Activated T-cell treated with anti-CD3 and anti-CD28 coated beads, Interleukin-2, amount 50 U/mL, for 4 hours (primary cell): ENCODE data around the gene GPR45. TPM values are rescaled to one million over a fixed set of nuclear protein-coding genes. Genes with fewer than 3 reads are reported as not detected.

Experiments
- ATAC-seq, 2 donors: fragments of 200-7000 bp; cut with Tn5 transposase; one replicate each; pipeline ENCODE4 v1.10.0; 2021
- DNase-seq: peaks from one replicate; pipeline ENCODE4 v3.0.0-alpha.2; 2020
- H3K27me3 Mint-ChIP-seq: one replicate; pipeline ENCODE4 v1.8.0; 2021; ENCODE audit warnings: low read depth, mixed read lengths
- H3K36me3 Mint-ChIP-seq: one replicate; pipeline ENCODE4 v1.8.0; 2022; ENCODE audit warnings: mixed read lengths; ENCODE audit not compliant: insufficient read depth
- H3K4me1 Mint-ChIP-seq: one replicate; pipeline ENCODE4 v1.8.0; 2021; ENCODE audit warnings: low read depth, mixed read lengths
- H3K4me3 Mint-ChIP-seq: one replicate; pipeline ENCODE4 v1.8.0; 2021; ENCODE audit warnings: mild to moderate bottlenecking, moderate library complexity, mixed read lengths
- H3K9me3 Mint-ChIP-seq: one replicate; pipeline ENCODE4 v1.8.0; 2021; ENCODE audit warnings: mixed read lengths
- total RNA-seq, 3 donors: library from RNA; stranded (reverse); gene quantifications; one replicate each; pipeline ENCODE4 v1.2.1, GENCODE V29; 2021

The GPR45 gene
- total RNA-seq, 3 donors from 2014 or later = not detected

- H3K27me3 Mint-ChIP-seq = no peaks in the 10 kb centered on the region
- DNase-seq = no peak
- H3K36me3 Mint-ChIP-seq = peaks cover 50% of the 10 kb centered on the region
- no peaks in the 10 kb centered on the region for H3K9me3 Mint-ChIP-seq
- H3K4me3 Mint-ChIP-seq = no peak overlapping the region
- H3K4me1 Mint-ChIP-seq = no peaks in the 10 kb centered on the region
- no peak for ATAC-seq
Observed at GRCh38 chr2:105271393-105272045, 30.0 kb downstream of the GPR45 start.

GRCh38 chr2:105272176-105272575 lies 30.6 kb downstream of the GPR45 start:
- Mint-ChIP-seq H3K36me3 (peaks cover 50% of the 10 kb centered on the region), H3K4me1 (no peaks in the 10 kb centered on the region), H3K27me3 (no peaks in the 10 kb centered on the region), H3K4me3 (no peak overlapping the region), H3K9me3 (no peaks in the 10 kb centered on the region)
- no peak for DNase-seq
- no peak for ATAC-seq

- Mint-ChIP-seq H3K9me3 (no peaks in the 10 kb centered on the region), H3K36me3 (peaks cover 47% of the 10 kb centered on the region), H3K27me3 (no peaks in the 10 kb centered on the region), H3K4me1 (no peaks in the 10 kb centered on the region), H3K4me3 (no peak overlapping the region)
- DNase-seq = no peak
- ATAC-seq = no peak
Observed at GRCh38 chr2:105274046-105274445, 32.5 kb downstream of the GPR45 start.

GRCh38 chr2:105278654-105279053 lies 37.1 kb downstream of the GPR45 start:
- H3K4me3 Mint-ChIP-seq = no peak overlapping the region
- H3K9me3 Mint-ChIP-seq = no peaks in the 10 kb centered on the region
- DNase-seq (no peak), ATAC-seq (no peak)
- H3K36me3 Mint-ChIP-seq = peaks cover 51% of the 10 kb centered on the region
- no peaks in the 10 kb centered on the region for H3K4me1 Mint-ChIP-seq
- H3K27me3 Mint-ChIP-seq = no peaks in the 10 kb centered on the region

- Mint-ChIP-seq H3K9me3 (no peaks in the 10 kb centered on the region), H3K4me3 (no peak overlapping the region), H3K27me3 (no peaks in the 10 kb centered on the region), H3K4me1 (no peaks in the 10 kb centered on the region), H3K36me3 (peaks cover 49% of the 10 kb centered on the region)
- DNase-seq = no peak
- no peak for ATAC-seq
Observed at GRCh38 chr2:105279126-105279525, 37.6 kb downstream of the GPR45 start.

GRCh38 chr2:105280281-105280680 lies 38.7 kb downstream of the GPR45 start:
- ATAC-seq (no peak), DNase-seq (no peak)
- peaks cover 49% of the 10 kb centered on the region for H3K36me3 Mint-ChIP-seq
- H3K27me3 Mint-ChIP-seq = no peaks in the 10 kb centered on the region
- no peaks in the 10 kb centered on the region for H3K9me3 Mint-ChIP-seq
- no peaks in the 10 kb centered on the region for H3K4me1 Mint-ChIP-seq
- H3K4me3 Mint-ChIP-seq = no peak overlapping the region

GRCh38 chr2:105283532-105283931 lies 42.0 kb downstream of the GPR45 start:
- Mint-ChIP-seq H3K9me3 (no peaks in the 10 kb centered on the region), H3K4me3 (no peak overlapping the region), H3K36me3 (peaks cover 47% of the 10 kb centered on the region), H3K4me1 (no peaks in the 10 kb centered on the region), H3K27me3 (no peaks in the 10 kb centered on the region)
- no peak for DNase-seq
- no peak for ATAC-seq

- Mint-ChIP-seq H3K4me3 (no peak overlapping the region), H3K36me3 (peaks cover 52% of the 10 kb centered on the region), H3K27me3 (no peaks in the 10 kb centered on the region), H3K4me1 (no peaks in the 10 kb centered on the region), H3K9me3 (no peaks in the 10 kb centered on the region)
- ATAC-seq (no peak), DNase-seq (no peak)
Observed at GRCh38 chr2:105287692-105288091, 46.1 kb downstream of the GPR45 start.

GRCh38 chr2:105288133-105288532 lies 46.6 kb downstream of the GPR45 start:
- Mint-ChIP-seq H3K36me3 (peaks cover 55% of the 10 kb centered on the region), H3K4me3 (no peak overlapping the region), H3K4me1 (no peaks in the 10 kb centered on the region), H3K27me3 (no peaks in the 10 kb centered on the region), H3K9me3 (no peaks in the 10 kb centered on the region)
- no peak for DNase-seq
- no peak for ATAC-seq

- ATAC-seq (no peak), DNase-seq (no peak)
- Mint-ChIP-seq H3K36me3 (peaks cover 55% of the 10 kb centered on the region), H3K4me1 (no peaks in the 10 kb centered on the region), H3K4me3 (no peak overlapping the region), H3K27me3 (no peaks in the 10 kb centered on the region), H3K9me3 (no peaks in the 10 kb centered on the region)
Observed at GRCh38 chr2:105290981-105291660, 49.6 kb downstream of the GPR45 start.

- DNase-seq (no peak), ATAC-seq (no peak)
- Mint-ChIP-seq H3K4me3 (no peak overlapping the region), H3K36me3 (peaks cover 58% of the 10 kb centered on the region), H3K27me3 (no peaks in the 10 kb centered on the region), H3K4me1 (no peaks in the 10 kb centered on the region), H3K9me3 (no peaks in the 10 kb centered on the region)
Observed at GRCh38 chr2:105291981-105292380, 50.4 kb downstream of the GPR45 start.

Other genes with a start within 250 kb of the GPR45 start
- 10 to 100 TPM; 45.0 to 49.2 (median 46.2) TPM for gene MRPS9, start 203.7 kb upstream of the GPR45 start, total RNA-seq
- 10 to 100 TPM; 25.1 to 27.3 (median 26.8) TPM for gene TGFBRAP1, start 88.0 kb downstream of the GPR45 start, total RNA-seq
- gene C2orf49, start 95.8 kb downstream of the GPR45 start, total RNA-seq = 10 to 100 TPM; 16.2 to 18.8 (median 18.1) TPM
- 1 to 10 TPM; 2.6 to 3.5 (median 2.7) TPM for gene FHL2, start 157.3 kb downstream of the GPR45 start, total RNA-seq